HepG2 (cell line): Measurements from ENCODE around the gene FUCA2. TPM values are rescaled to one million over a fixed set of nuclear protein-coding genes. Genes with fewer than 3 reads are reported as not detected.

Experiments used
- ATAC-seq: fragments of 200-7000 bp; cut with Tn5 transposase; 3 replicates; pipeline ENCODE4 v1.9.1; 2020; ENCODE audit warnings: mild to moderate bottlenecking, moderate library complexity
- BruUV-seq: library from RNA; stranded (reverse); fragments of 400-500 nt; replicated peaks from 2 replicates; lab custom pipeline; 2021; lab: Mats Ljungman, UMichigan
- CTCF ChIA-PET: fragments of 300-600 bp; formaldehyde crosslinking; extraction: SDS; loops from one replicate; lab custom pipeline; 2021; ENCODE audit warnings: low total read pairs, inconsistent platforms, low intra/inter-chr PET ratio; lab: Yijun Ruan, JAX
- POLR2A ChIA-PET: fragments of 350-600 bp; sonication (Branson Sonifier 250); formaldehyde crosslinking; loops from one replicate; lab custom pipeline; 2020; ENCODE audit warnings: antibody characterized with exemption, inconsistent platforms; lab: Yijun Ruan, JAX
- DNase-seq: peaks from one replicate; pipeline ENCODE4 v3.0.0-alpha.2; 2015; ENCODE audit warnings: low spot score
- FAIRE-seq: peaks from 3 replicates; lab custom pipeline; 2011; peaks lifted over from hg19 to GRCh38; lab: Jason Lieb, UNC
- H2AFZ ChIP-seq: one replicate; pipeline ENCODE4 v1.6.1; 2011; ENCODE audit warnings: low read length, inconsistent platforms
- H3K27ac ChIP-seq: fragments of 300-600 bp; 3 replicates; pipeline ENCODE4 v1.8.0; 2011; ENCODE audit warnings: mixed run types, mild to moderate bottlenecking, mixed read lengths, low read length, inconsistent platforms; ENCODE audit not compliant: insufficient read depth; ENCODE audit errors: extremely low read length
- H3K27me3 ChIP-seq, 2 experiments: fragments of 200-600 bp in 1 of 2; 2 replicates in 1 of 2; 3 replicates in 1 of 2; pipeline versions ENCODE4 v1.6.0 to v1.8.0; 2011; ENCODE audit warnings: low read length in 2 of 2, mild to moderate bottlenecking in 2 of 2, moderate library complexity in 2 of 2, inconsistent platforms in 1 of 2; ENCODE audit not compliant: insufficient read depth in 2 of 2, control insufficient read depth in 1 of 2
- H3K36me3 ChIP-seq, 2 experiments: fragments of 200-600 bp in 1 of 2; replicated peaks in 1 of 2; 2 replicates in 1 of 2; 3 replicates in 1 of 2; pipeline versions ENCODE4 v1.5.1 to v1.8.0; 2011; ENCODE audit warnings: low read length in 2 of 2, inconsistent platforms in 1 of 2; ENCODE audit not compliant: insufficient read depth in 2 of 2, control insufficient read depth in 1 of 2
- H3K4me1 ChIP-seq: 2 replicates; pipeline ENCODE4 v1.5.1; 2012; ENCODE audit warnings: low read length, inconsistent platforms; ENCODE audit not compliant: insufficient read depth
- H3K4me2 ChIP-seq: 2 replicates; pipeline ENCODE4 v1.6.0; 2011; ENCODE audit warnings: low read depth, low read length, inconsistent platforms
- H3K4me3 ChIP-seq, 3 experiments: fragments of 200-600 bp in 1 of 3; sonication (generic), shearing (Covaris generic) in 1 of 3; replicated peaks in 1 of 3; 2 replicates each; pipeline ENCODE4 v1.5.1; 2011 to 2016; ENCODE audit warnings: low read length in 3 of 3, inconsistent platforms in 2 of 3, low read depth in 2 of 3, mild to moderate bottlenecking in 2 of 3, control low read depth in 1 of 3, mixed read lengths in 1 of 3; ENCODE audit not compliant: insufficient read depth in 1 of 3
- H3K79me2 ChIP-seq: one replicate; pipeline ENCODE4 v1.6.1; 2011; ENCODE audit warnings: low read length, inconsistent platforms; ENCODE audit not compliant: insufficient read depth
- H3K9ac ChIP-seq: 2 replicates; pipeline ENCODE4 v1.6.0; 2011; ENCODE audit warnings: mild to moderate bottlenecking, low read depth, low read length, inconsistent platforms; ENCODE audit not compliant: insufficient read depth
- H3K9me3 ChIP-seq: 2 replicates; pipeline ENCODE4 v1.5.1; 2012; ENCODE audit warnings: mild to moderate bottlenecking, low read length
- H4K20me1 ChIP-seq: 2 replicates; pipeline ENCODE4 v1.6.0; 2011; ENCODE audit warnings: inconsistent platforms, mild to moderate bottlenecking, low read length, moderate library complexity; ENCODE audit not compliant: insufficient read depth
- ATF7 ChIP-seq, 2 experiments: fragments of 450-650 bp in 1 of 2; sonication (generic) in 1 of 2; formaldehyde crosslinking in 1 of 2; IDR thresholded peaks; 2 replicates each; pipeline versions ENCODE4 v1.4.0 to v1.6.1; 2016 to 2020; ENCODE audit warnings: antibody characterized with exemption in 1 of 2, mild to moderate bottlenecking in 1 of 2, missing genetic modification reagents in 1 of 2
- BORCS8-MEF2B ChIP-seq: sonication (generic); formaldehyde crosslinking; IDR thresholded peaks from 2 replicates; pipeline ENCODE4 v1.8.0; 2022; ENCODE audit warnings: mild to moderate bottlenecking, missing genetic modification reagents
- CEBPB ChIP-seq: IDR thresholded peaks from 2 replicates; pipeline ENCODE4 v1.6.1; 2011; ENCODE audit warnings: low read depth, low read length, improper control_type of control experiment, borderline replicate concordance
- KDM5B ChIP-seq: sonication (generic); formaldehyde crosslinking; IDR thresholded peaks from 2 replicates; pipeline ENCODE4 v1.4.0; 2020; ENCODE audit warnings: missing genetic modification reagents, mild to moderate bottlenecking, borderline replicate concordance
- WGBS: methylation state at CpG from one replicate; pipeline ENCODE4 v1.1.6; 2017; ENCODE audit warnings: low lambda C conversion rate; 5-methylcytosine and 5-hydroxymethylcytosine counted together
- in situ Hi-C: cut with HindIII; loops from 2 replicates; pipeline ENCODE4 v1.10.0; 2017; ENCODE audit warnings: low pct_unique_long_range_greater_than_20kb; ENCODE audit not compliant: extremely low pct_ligation_motif_present
- intact Hi-C: fragments of 100-400 bp; cut with micrococcal nuclease; formaldehyde crosslinking; loops from one replicate; pipeline ENCODE4 v1.10.0; 2022; ENCODE audit not compliant: unreplicated experiment
- polyA plus RNA-seq, 8 experiments: library from polyadenylated mRNA; depleted of rRNA in 3 of 8; stranded (reverse) in 7 of 8; unstranded in 1 of 8; fragments of >200 nt; fragmentation: Illumina TruSeq in 4 of 8; extraction: Trizol in 4 of 8; gene quantifications; 2 replicates each; pipeline versions ENCODE4 v1.2.1 to v1.2.3, GENCODE V29; 2011 to 2016; ENCODE audit warnings: low read depth in 4 of 8, missing spikeins in 1 of 8, mixed read lengths in 1 of 8; ENCODE audit not compliant: insufficient read depth in 1 of 8
- total RNA-seq, 5 experiments: library from RNA; depleted of rRNA; stranded (reverse); fragments of >200 nt; fragmentation: Illumina TruSeq; extraction: Trizol; gene quantifications; 2 replicates each; pipeline ENCODE4 v1.2.3, GENCODE V29; 2016; ENCODE audit warnings: low read depth in 1 of 5
- TF ChIP-seq, protein P1 (sequence below), 2 experiments: fragments of 450-650 bp in 1 of 2; sonication (generic) in 1 of 2; formaldehyde crosslinking in 1 of 2; IDR thresholded peaks; 2 replicates each; pipeline versions ENCODE4 v1.6.1 to v1.8.0; 2016 to 2022; ENCODE audit warnings: antibody characterized with exemption in 1 of 2, mild to moderate bottlenecking in 1 of 2, missing genetic modification reagents in 1 of 2

FUCA2 gene
- total and polyA plus RNA-seq, 2 of the 13 experiments (the other 11 are each of a cell fraction or from before 2014, with no cell fraction given): 87.4 to 144 TPM

DNA sequence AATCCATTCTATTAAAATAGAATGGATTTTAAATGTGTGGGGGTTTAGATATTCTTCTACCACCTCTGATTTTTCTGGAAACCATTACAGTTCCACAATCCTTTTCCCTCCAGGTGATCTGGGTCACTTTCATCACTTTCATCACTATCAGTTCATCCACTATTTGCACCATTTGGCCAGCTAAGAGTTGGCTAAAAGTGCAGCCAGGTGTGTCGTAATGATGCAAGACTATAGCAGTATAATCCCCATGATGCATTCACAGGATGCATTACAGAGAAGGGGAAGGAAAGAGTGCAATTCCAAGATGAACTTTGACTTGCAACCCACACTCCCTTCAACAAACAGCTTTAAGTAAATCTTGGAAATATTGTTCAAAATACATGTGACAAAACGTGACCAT is 4.9 kb downstream of the FUCA2 start:
- no peaks in the 10 kb centered on the region for H3K9me3 ChIP-seq
- H3K79me2 ChIP-seq: peaks cover 34% of the 10 kb centered on the region
- no peaks in the 10 kb centered on the region for H3K27me3 ChIP-seq
- H3K4me1 ChIP-seq: peaks cover 38% of the 10 kb centered on the region
- no peak for DNase-seq
- no peak overlapping the region for H3K9ac ChIP-seq
- intact Hi-C loops (no loop called here), in situ Hi-C loops (no loop called here)
- ATAC-seq: no peak
- TF ChIP-seq ATF7 (IDR thresholded peaks at IDR 0.05) (peak; percentile 22; the same call in 1 of the 2 replicates), ATF7 (CRISPR knock-in tag; IDR thresholded peaks at IDR 0.05) (no peak), KDM5B (CRISPR knock-in tag) (no peak), BORCS8-MEF2B (no peak), CEBPB (peak; percentile 68)
- TF ChIP-seq, protein P1, sequence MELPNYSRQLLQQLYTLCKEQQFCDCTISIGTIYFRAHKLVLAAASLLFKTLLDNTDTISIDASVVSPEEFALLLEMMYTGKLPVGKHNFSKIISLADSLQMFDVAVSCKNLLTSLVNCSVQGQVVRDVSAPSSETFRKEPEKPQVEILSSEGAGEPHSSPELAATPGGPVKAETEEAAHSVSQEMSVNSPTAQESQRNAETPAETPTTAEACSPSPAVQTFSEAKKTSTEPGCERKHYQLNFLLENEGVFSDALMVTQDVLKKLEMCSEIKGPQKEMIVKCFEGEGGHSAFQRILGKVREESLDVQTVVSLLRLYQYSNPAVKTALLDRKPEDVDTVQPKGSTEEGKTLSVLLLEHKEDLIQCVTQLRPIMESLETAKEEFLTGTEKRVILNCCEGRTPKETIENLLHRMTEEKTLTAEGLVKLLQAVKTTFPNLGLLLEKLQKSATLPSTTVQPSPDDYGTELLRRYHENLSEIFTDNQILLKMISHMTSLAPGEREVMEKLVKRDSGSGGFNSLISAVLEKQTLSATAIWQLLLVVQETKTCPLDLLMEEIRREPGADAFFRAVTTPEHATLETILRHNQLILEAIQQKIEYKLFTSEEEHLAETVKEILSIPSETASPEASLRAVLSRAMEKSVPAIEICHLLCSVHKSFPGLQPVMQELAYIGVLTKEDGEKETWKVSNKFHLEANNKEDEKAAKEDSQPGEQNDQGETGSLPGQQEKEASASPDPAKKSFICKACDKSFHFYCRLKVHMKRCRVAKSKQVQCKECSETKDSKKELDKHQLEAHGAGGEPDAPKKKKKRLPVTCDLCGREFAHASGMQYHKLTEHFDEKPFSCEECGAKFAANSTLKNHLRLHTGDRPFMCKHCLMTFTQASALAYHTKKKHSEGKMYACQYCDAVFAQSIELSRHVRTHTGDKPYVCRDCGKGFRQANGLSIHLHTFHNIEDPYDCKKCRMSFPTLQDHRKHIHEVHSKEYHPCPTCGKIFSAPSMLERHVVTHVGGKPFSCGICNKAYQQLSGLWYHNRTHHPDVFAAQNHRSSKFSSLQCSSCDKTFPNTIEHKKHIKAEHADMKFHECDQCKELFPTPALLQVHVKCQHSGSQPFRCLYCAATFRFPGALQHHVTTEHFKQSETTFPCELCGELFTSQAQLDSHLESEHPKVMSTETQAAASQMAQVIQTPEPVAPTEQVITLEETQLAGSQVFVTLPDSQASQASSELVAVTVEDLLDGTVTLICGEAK (IDR thresholded peaks at IDR 0.05): no peak
- TF ChIP-seq, protein P1 (CRISPR knock-in tag; IDR thresholded peaks at IDR 0.05): no peak
- no peak overlapping the region for H2AFZ ChIP-seq
- 95% methylated on average over 2 of the region's 2 CpGs for WGBS
- no peak overlapping the region for H3K4me3 ChIP-seq
- no peak for FAIRE-seq
- ChIA-PET POLR2A (no interaction called here), CTCF (no interaction called here)
- H4K20me1 ChIP-seq: no peaks in the 10 kb centered on the region; the same call in 1 of the 2 replicates
- no peak overlapping the region for H3K27ac ChIP-seq
- H3K4me2 ChIP-seq: no peak overlapping the region
- no TSS peak for BruUV-seq
- H3K36me3 ChIP-seq: peaks cover 24 to 55% of the 10 kb centered on the region in 2 experiments
